NCI-H146 treated with DMSO at 0.1 percent for 48 hours (cell line): ENCODE measurements around the gene NT5C1B.

ENCODE experiments used
- DNase-seq: peaks from one replicate; lab custom pipeline; 2025; ENCODE audit not compliant: unreplicated experiment; lab: John Stamatoyannopoulos, UW

The NT5C1B gene

GRCh38 chr2:18518116-18519111 lies 71.0 kb downstream of the NT5C1B start:
- no peak for DNase-seq

DNA sequence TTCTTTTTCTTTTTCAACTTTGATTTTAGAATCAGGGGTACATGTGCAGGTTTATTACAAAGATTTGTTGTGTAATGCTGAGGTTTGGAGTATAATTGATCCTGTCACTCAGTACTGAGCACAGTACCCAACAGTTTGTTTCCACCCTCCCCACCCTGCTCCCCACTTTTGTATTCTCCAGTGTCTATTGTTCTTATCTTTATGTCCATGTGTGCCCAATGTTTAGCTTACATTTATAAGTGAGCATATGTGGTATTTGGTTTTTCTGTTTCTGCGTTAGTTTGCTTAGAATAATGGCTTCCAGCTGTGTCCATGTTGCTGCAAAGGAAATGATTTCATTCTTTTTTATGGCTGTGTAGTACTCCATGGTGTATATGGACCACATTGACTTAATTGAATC lies 72.0 kb downstream of the NT5C1B start:
- no peak for DNase-seq

DNA sequence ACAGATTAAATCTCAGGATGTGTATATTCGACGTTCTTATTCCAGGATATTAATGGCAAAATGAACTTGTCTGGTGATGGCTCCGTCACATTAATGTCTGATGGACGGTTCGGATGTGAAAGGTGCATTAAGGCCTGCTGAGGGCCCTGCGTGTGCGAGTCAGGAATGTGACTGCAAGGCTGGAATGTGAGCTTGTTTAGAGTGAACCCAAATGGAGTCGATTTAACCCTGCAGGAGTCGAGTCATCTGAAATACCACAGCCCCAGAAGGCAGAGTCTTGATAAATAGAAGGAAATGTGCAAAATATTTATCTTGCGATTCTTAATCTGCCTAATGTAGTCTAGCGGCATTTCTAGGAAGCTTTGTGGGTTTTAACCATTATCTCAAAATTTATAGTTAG lies 73.3 kb downstream of the NT5C1B start:
- no peak for DNase-seq

DNA sequence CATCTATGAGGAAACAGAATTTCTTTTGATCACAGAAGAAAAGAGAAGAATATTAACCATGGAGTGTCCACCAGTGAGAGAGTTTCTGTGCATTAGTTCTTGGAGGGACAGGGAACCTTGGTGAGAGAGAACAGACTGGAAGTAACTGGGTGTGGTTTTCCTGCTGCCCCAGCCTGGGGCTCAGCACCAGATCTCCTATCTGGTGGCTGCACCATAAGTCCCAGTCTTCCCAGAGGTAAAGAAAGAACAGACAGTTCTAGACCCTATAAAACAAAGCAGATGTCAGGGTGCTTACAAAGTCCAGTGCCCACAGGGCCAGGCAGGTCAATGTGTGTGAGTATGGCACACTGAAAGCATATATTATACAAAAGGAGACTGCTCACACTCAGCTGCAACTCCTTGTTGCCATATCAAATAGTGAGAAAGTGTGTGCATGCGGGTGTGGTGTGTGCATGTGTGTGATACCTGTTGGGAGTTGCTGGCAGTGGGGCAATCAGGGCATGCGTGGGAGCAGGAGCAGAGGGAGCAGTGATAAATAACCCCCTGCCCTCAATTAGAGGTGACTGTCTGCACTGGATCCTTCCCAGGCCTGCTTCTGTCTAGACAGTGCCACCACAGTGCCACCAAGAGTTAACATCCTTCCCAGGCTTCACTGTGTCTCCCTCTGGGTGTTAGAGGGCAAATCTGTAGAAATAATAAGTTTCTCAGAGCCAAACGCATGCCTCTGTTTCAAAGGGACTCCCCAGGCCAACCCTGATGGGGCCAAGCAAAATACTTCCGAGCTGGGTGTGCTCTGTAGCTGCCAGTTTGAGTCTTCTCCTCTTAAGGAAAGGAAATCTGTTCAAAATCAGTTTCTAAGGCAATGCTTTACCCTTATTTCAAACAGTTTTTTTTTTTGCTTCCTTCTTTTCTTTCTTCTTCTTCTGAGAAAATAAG lies 74.6 kb downstream of the NT5C1B start:
- DNase-seq = no peak
